Mesendoderm (in vitro differentiated cells): ENCODE data around the gene DOCK2.

ENCODE experiments used
- DNase-seq: peaks from one replicate; pipeline ENCODE4 v3.0.0; 2013
- H2AK5ac ChIP-seq: 2 replicates; pipeline ENCODE4 v1.6.1; 2013; ENCODE audit warnings: low read length, inconsistent platforms
- H2BK120ac ChIP-seq: 2 replicates; pipeline ENCODE4 v1.6.1; 2013; ENCODE audit warnings: low read depth, mild to moderate bottlenecking, low read length, moderate library complexity, mixed read lengths
- H2BK15ac ChIP-seq: replicated peaks from 2 replicates; pipeline ENCODE4 v1.6.1; 2013; ENCODE audit warnings: low read depth, mild to moderate bottlenecking, moderate library complexity
- H2BK5ac ChIP-seq: 2 replicates; pipeline ENCODE4 v1.6.1; 2013; ENCODE audit warnings: low read length, inconsistent platforms
- H3K18ac ChIP-seq: 2 replicates; pipeline ENCODE4 v1.6.1; 2013; ENCODE audit warnings: mild to moderate bottlenecking, low read length, mixed read lengths
- H3K23ac ChIP-seq: one replicate; pipeline ENCODE4 v1.6.1; 2013; ENCODE audit warnings: low read length
- H3K27ac ChIP-seq: 2 replicates; pipeline ENCODE4 v1.5.1; 2013; ENCODE audit warnings: low read depth, mild to moderate bottlenecking, inconsistent platforms, low read length, moderate library complexity
- H3K27me3 ChIP-seq: 2 replicates; pipeline ENCODE4 v1.6.1; 2013; ENCODE audit warnings: low read length, control low read depth, mild to moderate bottlenecking, inconsistent platforms; ENCODE audit not compliant: insufficient read depth, poor library complexity
- H3K36me3 ChIP-seq: 2 replicates; pipeline ENCODE4 v1.6.1; 2013; ENCODE audit warnings: low read length, inconsistent platforms; ENCODE audit not compliant: control insufficient read depth, insufficient read depth
- H3K4ac ChIP-seq: one replicate; pipeline ENCODE4 v1.6.1; 2013; ENCODE audit warnings: low read depth, mild to moderate bottlenecking, low read length, moderate library complexity
- H3K4me1 ChIP-seq: 2 replicates; pipeline ENCODE4 v1.6.1; 2013; ENCODE audit warnings: low read depth, low read length, inconsistent platforms; ENCODE audit not compliant: control insufficient read depth
- H3K4me2 ChIP-seq: 2 replicates; pipeline ENCODE4 v1.6.1; 2013; ENCODE audit warnings: low read length
- H3K4me3 ChIP-seq: 2 replicates; pipeline ENCODE4 v1.5.1; 2013; ENCODE audit warnings: mild to moderate bottlenecking, low read length
- H3K56ac ChIP-seq: one replicate; pipeline ENCODE4 v1.6.1; 2013; ENCODE audit warnings: low read length
- H3K79me1 ChIP-seq: 2 replicates; pipeline ENCODE4 v1.6.1; 2013; ENCODE audit warnings: low read length, inconsistent platforms
- H3K79me2 ChIP-seq: 2 replicates; pipeline ENCODE4 v1.6.1; 2013; ENCODE audit warnings: mild to moderate bottlenecking, low read length; ENCODE audit not compliant: control insufficient read depth, insufficient read depth
- H3K9ac ChIP-seq: 2 replicates; pipeline ENCODE4 v1.6.1; 2013; ENCODE audit warnings: low read length, inconsistent platforms
- H4K5ac ChIP-seq: one replicate; pipeline ENCODE4 v1.6.1; 2013; ENCODE audit warnings: low read length
- H4K8ac ChIP-seq: one replicate; pipeline ENCODE4 v1.6.1; 2013; ENCODE audit warnings: low read depth, mild to moderate bottlenecking, control low read depth, low read length, moderate library complexity
- WGBS: extraction: QIAGEN DNeasy Blood & Tissue Kit; methylation state at CpG from one replicate; pipeline ENCODE4 v1.1.7; 2013; ENCODE audit warnings: low lambda C conversion rate, missing lambda C conversion rate; ENCODE audit not compliant: insufficient coverage; ENCODE audit errors: extremely low coverage; 5-methylcytosine and 5-hydroxymethylcytosine counted together

The DOCK2 gene

GRCh38 chr5:169768416-169768815 is 131.3 kb downstream of the DOCK2 start:
- no peak overlapping the region for H2BK120ac ChIP-seq

GRCh38 chr5:169770109-169770508 is 133.0 kb downstream of the DOCK2 start:
- Histone ChIP-seq H3K79me2 (no peaks in the 10 kb centered on the region), H3K4me2 (no peak overlapping the region), H3K4ac (no peak overlapping the region), H3K23ac (no peak overlapping the region), H3K4me1 (no peaks in the 10 kb centered on the region), H3K79me1 (no peaks in the 10 kb centered on the region), H3K56ac (no peak overlapping the region), H3K36me3 (no peaks in the 10 kb centered on the region), H3K18ac (no peak overlapping the region), H3K27ac (no peak overlapping the region), H4K5ac (no peak overlapping the region), H2AK5ac (no peak overlapping the region), H3K9ac (no peak overlapping the region), H3K4me3 (no peak overlapping the region), H2BK120ac (no peak overlapping the region), H2BK5ac (no peak overlapping the region), H4K8ac (no peak overlapping the region), H2BK15ac (no peak overlapping the region), H3K27me3 (no peaks in the 10 kb centered on the region)
- WGBS, result no CpG with 5 or more reads among the region's 1 CpG
- no peak for DNase-seq

More at GRCh38 chr5:169768416-169768815, 131.3 kb downstream of the DOCK2 start:
- no peak overlapping the region for H4K5ac ChIP-seq
- H2AK5ac ChIP-seq, result no peak overlapping the region
- DNase-seq, result no peak
- H3K79me1 ChIP-seq, result no peaks in the 10 kb centered on the region
- no peak overlapping the region for H3K56ac ChIP-seq
- H3K9ac ChIP-seq, result no peak overlapping the region
- no CpG with 5 or more reads among the region's 1 CpG for WGBS
- H3K27me3 ChIP-seq, result no peaks in the 10 kb centered on the region
- no peak overlapping the region for H2BK15ac ChIP-seq
- H3K36me3 ChIP-seq, result no peaks in the 10 kb centered on the region
- H3K4me3 ChIP-seq, result no peak overlapping the region
- no peak overlapping the region for H3K18ac ChIP-seq
- H2BK5ac ChIP-seq, result no peak overlapping the region
- no peaks in the 10 kb centered on the region for H3K79me2 ChIP-seq
- no peak overlapping the region for H3K4me2 ChIP-seq
- no peak overlapping the region for H3K27ac ChIP-seq
- H4K8ac ChIP-seq, result no peak overlapping the region
- H3K4me1 ChIP-seq, result no peaks in the 10 kb centered on the region
- H3K4ac ChIP-seq, result no peak overlapping the region
- H3K23ac ChIP-seq, result no peak overlapping the region

DNA sequence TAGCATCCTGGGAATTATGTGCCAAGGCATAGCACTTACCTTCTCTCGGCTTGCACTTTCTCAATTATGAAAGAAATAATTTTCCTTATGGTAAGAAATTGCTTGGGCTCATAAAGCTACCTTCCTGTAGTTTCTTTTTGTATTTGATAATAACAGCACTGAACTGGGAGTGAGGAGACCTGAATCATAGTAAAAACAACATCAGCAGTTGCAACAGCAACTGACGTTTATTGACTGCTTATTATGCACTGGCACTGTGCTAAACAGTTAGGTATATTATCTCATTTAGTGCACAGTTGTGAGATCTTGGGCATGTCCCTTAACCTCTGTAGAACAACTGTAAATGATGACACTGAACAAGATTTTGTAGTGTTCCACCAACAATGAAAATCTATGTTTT is 135.2 kb downstream of the DOCK2 start:
- Histone ChIP-seq H3K27me3 (no peaks in the 10 kb centered on the region), H3K18ac (no peak overlapping the region), H3K36me3 (no peaks in the 10 kb centered on the region), H4K8ac (no peak overlapping the region), H2BK5ac (no peak overlapping the region), H3K4me3 (no peak overlapping the region), H2AK5ac (no peak overlapping the region), H2BK15ac (no peak overlapping the region), H3K9ac (no peak overlapping the region), H3K27ac (no peak overlapping the region), H2BK120ac (no peak overlapping the region), H3K4me1 (no peaks in the 10 kb centered on the region), H3K56ac (no peak overlapping the region), H3K4ac (no peak overlapping the region), H4K5ac (no peak overlapping the region), H3K4me2 (no peak overlapping the region), H3K79me1 (no peaks in the 10 kb centered on the region), H3K23ac (no peak overlapping the region), H3K79me2 (no peaks in the 10 kb centered on the region)
- no CpG with 5 or more reads among the region's 2 CpGs for WGBS
- DNase-seq, result no peak

DNA sequence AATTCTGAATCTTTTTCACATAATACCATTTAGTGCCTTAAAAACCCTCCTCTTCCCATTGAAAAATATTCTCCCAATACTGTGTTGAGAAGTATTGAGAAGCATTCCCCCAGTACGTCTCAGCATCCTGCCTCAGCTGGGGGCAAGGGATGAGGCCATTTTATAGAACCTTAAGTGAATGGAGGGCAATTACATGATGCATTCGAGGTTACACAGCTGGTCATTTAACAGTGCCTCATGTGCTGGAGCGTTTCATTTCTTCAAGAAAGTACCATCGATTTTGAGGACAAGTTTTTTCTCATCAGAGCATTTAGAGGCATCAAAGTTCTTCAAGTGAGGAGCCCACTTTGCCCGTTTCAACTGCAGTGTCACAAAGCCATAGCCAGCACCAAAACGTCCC is 135.6 kb downstream of the DOCK2 start:
- Histone ChIP-seq H2BK5ac (no peak overlapping the region), H3K23ac (no peak overlapping the region), H2BK120ac (no peak overlapping the region), H3K4me2 (no peak overlapping the region), H3K9ac (no peak overlapping the region), H3K4me1 (no peaks in the 10 kb centered on the region), H3K56ac (no peak overlapping the region), H3K27ac (no peak overlapping the region), H2AK5ac (no peak overlapping the region), H4K5ac (no peak overlapping the region), H3K4ac (no peak overlapping the region), H2BK15ac (no peak overlapping the region), H4K8ac (no peak overlapping the region), H3K18ac (no peak overlapping the region), H3K79me1 (no peaks in the 10 kb centered on the region), H3K79me2 (no peaks in the 10 kb centered on the region), H3K4me3 (no peak overlapping the region), H3K36me3 (no peaks in the 10 kb centered on the region), H3K27me3 (no peaks in the 10 kb centered on the region)
- no CpG with 5 or more reads among the region's 6 CpGs for WGBS
- DNase-seq, result no peak

DNA sequence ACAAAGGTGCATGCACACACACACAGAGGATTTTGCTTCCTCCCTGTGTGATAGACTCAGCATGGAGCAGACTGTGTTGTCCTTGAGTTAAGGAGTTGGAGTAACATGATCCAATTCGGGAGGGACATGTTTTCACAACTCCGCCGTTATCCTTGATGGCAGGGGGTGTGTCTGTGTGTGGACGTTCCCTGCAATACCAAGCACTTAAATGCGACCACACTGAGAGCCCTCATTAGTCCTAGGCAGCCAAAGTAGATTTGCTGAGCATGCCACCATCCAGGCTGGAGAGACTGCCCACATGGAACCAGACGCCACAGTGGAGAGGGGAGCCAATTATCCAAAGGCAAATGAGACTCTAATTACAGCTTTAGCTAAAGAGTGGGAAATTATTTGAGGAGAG is 140.1 kb downstream of the DOCK2 start:
- Histone ChIP-seq H3K4ac (no peak overlapping the region), H3K79me2 (no peaks in the 10 kb centered on the region), H3K4me3 (no peak overlapping the region), H3K4me2 (no peak overlapping the region), H3K9ac (no peak overlapping the region), H3K18ac (no peak overlapping the region), H3K27me3 (no peaks in the 10 kb centered on the region), H2BK120ac (no peak overlapping the region), H4K8ac (no peak overlapping the region), H3K56ac (no peak overlapping the region), H4K5ac (no peak overlapping the region), H3K27ac (no peak overlapping the region), H3K23ac (no peak overlapping the region), H2AK5ac (no peak overlapping the region), H2BK5ac (no peak overlapping the region), H3K36me3 (no peaks in the 10 kb centered on the region), H2BK15ac (no peak overlapping the region), H3K4me1 (no peaks in the 10 kb centered on the region), H3K79me1 (no peaks in the 10 kb centered on the region)
- WGBS, result no CpG with 5 or more reads among the region's 6 CpGs
- DNase-seq, result peak; percentile 54
